Muscle of leg (tissue), 11 donors: ENCODE results near the gene C3orf33. TPM values are rescaled to one million over a fixed set of nuclear protein-coding genes. Genes with fewer than 3 reads are reported as not detected.

Experiments used
- DNase-seq: peaks from one replicate; pipeline ENCODE4 v3.0.0; 2013
- H3K27ac ChIP-seq: one replicate; pipeline ENCODE4 v1.5.1; 2013; ENCODE audit warnings: mild to moderate bottlenecking, low read length, control low read depth
- H3K27me3 ChIP-seq: one replicate; pipeline ENCODE4 v1.6.1; 2013; ENCODE audit warnings: low read length; ENCODE audit not compliant: control insufficient read depth, insufficient read depth
- H3K36me3 ChIP-seq: one replicate; pipeline ENCODE4 v1.6.1; 2013; ENCODE audit warnings: low read length; ENCODE audit not compliant: control insufficient read depth, insufficient read depth
- H3K4me1 ChIP-seq: one replicate; pipeline ENCODE4 v1.6.1; 2013; ENCODE audit warnings: low read length; ENCODE audit not compliant: control insufficient read depth, insufficient read depth
- H3K4me3 ChIP-seq: one replicate; pipeline ENCODE4 v1.5.1; 2013; ENCODE audit warnings: low read length, control low read depth
- H3K9me3 ChIP-seq: replicated peaks from 2 replicates; pipeline ENCODE4 v1.6.1; 2013; ENCODE audit warnings: low read depth, low read length; ENCODE audit not compliant: control insufficient read depth
- WGBS: methylation state at CpG from one replicate; pipeline ENCODE4 v1.1.5; 2013; ENCODE audit warnings: missing lambda C conversion rate; ENCODE audit not compliant: insufficient coverage; 5-methylcytosine and 5-hydroxymethylcytosine counted together
- polyA plus RNA-seq, 8 donors: library from polyadenylated mRNA; unstranded; fragments of 120-200 nt; gene quantifications; one replicate each; pipeline versions ENCODE4 v1.2.1 to v1.2.3, GENCODE V29; 2013; ENCODE audit warnings: inconsistent platforms in 1 of 8, low replicate concordance in 1 of 8; ENCODE audit not compliant: insufficient read length in 8 of 8, insufficient read depth in 1 of 8
- total RNA-seq: library from RNA; stranded (reverse); fragments of 120-200 nt; gene quantifications from one replicate; pipeline ENCODE4 v1.2.4, GENCODE V29; 2013

C3orf33 gene
- total and polyA plus RNA-seq, 9 donors = 3.3 to 4.8 (median 3.8) TPM

GRCh38 chr3:155790272-155790925 is 15.7 kb downstream of the C3orf33 start:
- Histone ChIP-seq H3K27ac (no peak overlapping the region), H3K27me3 (no peaks in the 10 kb centered on the region), H3K4me3 (no peak overlapping the region), H3K4me1 (no peaks in the 10 kb centered on the region), H3K36me3 (peaks cover 3% of the 10 kb centered on the region), H3K9me3 (no peaks in the 10 kb centered on the region)
- no peak for DNase-seq
- WGBS = 73% methylated on average over 2 of the region's 4 CpGs

DNA sequence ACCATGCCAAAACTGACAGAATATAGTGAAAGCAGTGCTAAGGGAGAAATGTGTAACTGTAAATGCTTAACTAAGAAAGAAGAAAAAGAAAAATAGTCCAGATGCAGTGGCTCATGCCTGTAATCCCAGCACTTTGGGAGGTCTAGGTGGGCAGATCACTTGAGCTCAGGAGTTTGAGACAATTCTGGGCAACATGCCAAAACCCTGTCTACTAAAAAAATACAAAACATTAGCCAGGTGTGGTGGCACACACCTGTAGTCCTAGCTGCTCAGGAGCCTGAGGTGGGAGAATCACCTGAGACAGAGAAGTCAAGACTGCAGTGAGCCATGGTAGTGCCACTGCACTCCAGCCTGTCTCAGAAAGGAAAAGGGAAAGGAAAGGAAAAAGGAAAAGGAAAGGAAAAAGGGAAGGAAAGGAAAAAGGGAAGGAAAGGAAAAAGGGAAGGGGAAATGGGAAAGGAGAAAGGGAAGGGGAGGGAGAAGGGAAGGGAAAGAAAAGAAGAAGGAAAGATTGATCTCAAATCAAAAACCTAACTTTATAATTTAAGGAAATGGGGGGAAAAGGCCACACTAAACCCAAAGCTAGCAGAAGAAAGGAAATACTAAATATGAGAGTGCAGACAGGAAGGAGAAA is 20.3 kb downstream of the C3orf33 start:
- Histone ChIP-seq H3K27me3 (no peaks in the 10 kb centered on the region), H3K27ac (no peak overlapping the region), H3K4me3 (no peak overlapping the region), H3K9me3 (peaks cover 9% of the 10 kb centered on the region), H3K4me1 (no peaks in the 10 kb centered on the region), H3K36me3 (no peaks in the 10 kb centered on the region)
- no peak for DNase-seq

DNA sequence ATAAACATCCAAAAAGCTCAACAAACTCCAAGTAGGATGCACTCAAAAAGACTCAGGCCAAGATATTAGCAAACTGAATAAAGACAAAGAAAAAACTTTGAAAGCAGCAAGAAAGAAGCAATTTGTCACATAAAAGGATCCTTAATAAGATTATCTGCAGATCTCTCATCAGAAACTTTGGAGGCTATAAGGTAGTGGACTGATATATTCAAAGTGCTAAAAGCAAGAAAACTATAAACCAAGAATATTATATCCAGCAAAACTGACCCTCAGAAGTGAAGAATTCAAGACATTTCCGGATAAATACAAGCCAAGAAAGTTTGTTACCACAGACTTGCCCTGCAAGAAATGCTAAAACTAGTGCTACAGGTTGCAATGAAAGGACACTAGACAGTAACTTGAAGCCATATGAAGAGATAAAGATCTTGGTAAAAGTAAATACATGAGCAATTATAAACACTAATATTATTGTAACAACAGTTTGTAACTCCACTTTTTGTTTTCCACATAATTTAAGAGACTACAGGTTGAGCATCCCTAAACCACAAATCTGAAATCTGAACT is 23.6 kb downstream of the C3orf33 start:
- Histone ChIP-seq H3K4me3 (no peak overlapping the region), H3K4me1 (no peaks in the 10 kb centered on the region)
- no CpG with 5 or more reads among the region's 1 CpG for WGBS

GRCh38 chr3:155780291-155780690 is 25.8 kb downstream of the C3orf33 start:
- no peaks in the 10 kb centered on the region for H3K36me3 ChIP-seq
- DNase-seq = no peak
- H3K27me3 ChIP-seq = no peaks in the 10 kb centered on the region
- H3K4me1 ChIP-seq = no peaks in the 10 kb centered on the region
- H3K4me3 ChIP-seq = no peak overlapping the region
- peaks cover 9% of the 10 kb centered on the region for H3K9me3 ChIP-seq
- H3K27ac ChIP-seq = no peak overlapping the region

More for the DNA sequence above, 23.6 kb downstream of the C3orf33 start:
- Histone ChIP-seq H3K9me3 (peaks cover 9% of the 10 kb centered on the region), H3K27ac (no peak overlapping the region), H3K36me3 (no peaks in the 10 kb centered on the region), H3K27me3 (no peaks in the 10 kb centered on the region)
- no peak for DNase-seq

GRCh38 chr3:155778462-155778861 is 27.6 kb downstream of the C3orf33 start:
- DNase-seq = no peak
- Histone ChIP-seq H3K4me1 (no peaks in the 10 kb centered on the region), H3K4me3 (no peak overlapping the region), H3K9me3 (peaks cover 9% of the 10 kb centered on the region), H3K36me3 (peaks cover 5% of the 10 kb centered on the region), H3K27ac (no peak overlapping the region), H3K27me3 (no peaks in the 10 kb centered on the region)

- no peak for DNase-seq
- peaks cover 13% of the 10 kb centered on the region for H3K36me3 ChIP-seq
- no peak overlapping the region for H3K27ac ChIP-seq
- WGBS = no CpG with 5 or more reads among the region's 1 CpG
- peaks cover 2% of the 10 kb centered on the region for H3K9me3 ChIP-seq
- H3K4me3 ChIP-seq = no peak overlapping the region
- H3K4me1 ChIP-seq = no peaks in the 10 kb centered on the region
- H3K27me3 ChIP-seq = no peaks in the 10 kb centered on the region
Measured at GRCh38 chr3:155772801-155773200, 33.3 kb downstream of the C3orf33 start.

GRCh38 chr3:155771126-155771525 is 35.0 kb downstream of the C3orf33 start:
- H3K36me3 ChIP-seq = peaks cover 13% of the 10 kb centered on the region
- H3K27me3 ChIP-seq = no peaks in the 10 kb centered on the region
- no peak for DNase-seq
- WGBS = no CpG with 5 or more reads among the region's 6 CpGs
- no peak overlapping the region for H3K4me3 ChIP-seq
- H3K9me3 ChIP-seq = peaks cover 2% of the 10 kb centered on the region
- H3K27ac ChIP-seq = no peak overlapping the region
- no peaks in the 10 kb centered on the region for H3K4me1 ChIP-seq

DNA sequence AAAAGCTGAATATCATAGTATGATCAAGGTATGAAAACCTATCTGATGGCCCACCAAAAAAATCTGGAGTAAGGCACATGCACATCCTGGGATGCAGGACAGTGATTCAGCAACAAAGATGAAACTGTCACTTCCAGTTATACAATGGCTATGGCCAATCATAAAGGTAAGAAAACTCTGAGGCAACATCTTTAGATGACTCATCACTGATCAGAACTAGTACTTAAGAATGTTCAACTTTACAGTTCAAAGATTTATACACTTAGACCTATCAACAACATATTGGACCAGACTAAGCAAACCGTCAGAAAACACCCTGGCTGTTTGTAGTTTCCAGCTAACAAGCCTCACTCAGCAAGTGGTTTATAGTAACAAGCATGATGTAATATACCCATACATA is 39.9 kb downstream of the C3orf33 start:
- H3K9me3 ChIP-seq = peaks cover 2% of the 10 kb centered on the region
- H3K27me3 ChIP-seq = no peaks in the 10 kb centered on the region
- no peak overlapping the region for H3K27ac ChIP-seq
- WGBS = no CpG with 5 or more reads among the region's 1 CpG
- no peak for DNase-seq
- H3K4me1 ChIP-seq = no peaks in the 10 kb centered on the region
- peaks cover 5% of the 10 kb centered on the region for H3K36me3 ChIP-seq
- no peak overlapping the region for H3K4me3 ChIP-seq

GRCh38 chr3:155763870-155764463 is 42.1 kb downstream of the C3orf33 start:
- no peak overlapping the region for H3K27ac ChIP-seq
- no peak overlapping the region for H3K4me3 ChIP-seq
- DNase-seq = no peak
- H3K9me3 ChIP-seq = no peaks in the 10 kb centered on the region
- no CpG with 5 or more reads among the region's 3 CpGs for WGBS
- no peaks in the 10 kb centered on the region for H3K27me3 ChIP-seq
- no peaks in the 10 kb centered on the region for H3K36me3 ChIP-seq
- H3K4me1 ChIP-seq = no peaks in the 10 kb centered on the region

DNA sequence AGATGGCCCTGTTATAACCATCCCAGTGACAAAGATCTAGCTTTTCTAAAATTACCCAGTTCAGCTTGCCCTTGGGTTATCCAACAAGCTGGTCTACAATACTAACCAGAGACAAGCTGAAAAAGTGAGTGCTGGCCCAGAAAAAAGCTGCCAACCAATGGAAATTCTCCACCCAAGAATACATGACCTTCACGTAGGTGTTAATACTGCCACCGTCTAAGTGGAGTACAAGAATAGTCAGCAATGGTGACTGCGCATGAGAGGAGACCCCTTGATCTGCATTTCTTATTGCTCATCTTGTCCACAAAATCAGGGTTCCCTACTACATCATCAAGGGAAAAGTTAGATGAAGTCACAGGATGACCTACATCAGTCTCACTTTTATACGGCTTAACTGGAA is 45.4 kb downstream of the C3orf33 start:
- Histone ChIP-seq H3K9me3 (no peaks in the 10 kb centered on the region), H3K27ac (no peak overlapping the region), H3K27me3 (no peaks in the 10 kb centered on the region), H3K4me1 (no peaks in the 10 kb centered on the region), H3K4me3 (no peak overlapping the region), H3K36me3 (no peaks in the 10 kb centered on the region)
- 100% methylated on average over 1 of the region's 4 CpGs for WGBS
- no peak for DNase-seq
